WTC11 (cell line): ENCODE data around the gene POMC. TPM values are rescaled to one million over a fixed set of nuclear protein-coding genes. Genes with fewer than 3 reads are reported as not detected.

ENCODE experiments used
- ATAC-seq: fragments of 200-7000 bp; cut with Tn5 transposase; 2 replicates; pipeline ENCODE4 v1.10.0; 2021; ENCODE audit warnings: mild to moderate bottlenecking, moderate library complexity
- CTCF ChIA-PET: fragments of 300-600 bp; sonication (Branson Sonifier 250); formaldehyde crosslinking; loops from one replicate; lab custom pipeline; 2021; ENCODE audit warnings: antibody characterized with exemption; lab: Charles Lee
- POLR2A ChIA-PET: fragments of 350-600 bp; sonication (Branson Sonifier 250); formaldehyde crosslinking; loops from one replicate; lab custom pipeline; 2021; ENCODE audit warnings: antibody characterized with exemption; lab: Charles Lee
- DNase-seq: peaks from one replicate; pipeline ENCODE4 v3.0.0; 2021; ENCODE audit warnings: low spot score
- H3K27ac Mint-ChIP-seq: 2 replicates; pipeline ENCODE4 v1.8.0; 2021; ENCODE audit warnings: mixed read lengths
- H3K27me3 Mint-ChIP-seq: 2 replicates; pipeline ENCODE4 v1.8.0; 2021; ENCODE audit warnings: low read depth, mild to moderate bottlenecking, moderate library complexity, mixed read lengths
- H3K36me3 Mint-ChIP-seq: 2 replicates; pipeline ENCODE4 v1.8.0; 2021; ENCODE audit warnings: mixed read lengths
- H3K4me1 Mint-ChIP-seq: 2 replicates; pipeline ENCODE4 v1.8.0; 2022; ENCODE audit warnings: mixed read lengths
- H3K4me3 Mint-ChIP-seq: 2 replicates; pipeline ENCODE4 v1.8.0; 2021; ENCODE audit warnings: mild to moderate bottlenecking, moderate library complexity, mixed read lengths
- H3K9me3 Mint-ChIP-seq: 2 replicates; pipeline ENCODE4 v1.8.0; 2021; ENCODE audit warnings: mixed read lengths
- ESRRA ChIP-seq: sonication (generic); formaldehyde crosslinking; IDR thresholded peaks from 2 replicates; pipeline ENCODE4 v1.8.1; 2022; ENCODE audit warnings: mild to moderate bottlenecking, missing genetic modification reagents, borderline replicate concordance
- JUN ChIP-seq: sonication (generic); formaldehyde crosslinking; IDR thresholded peaks from 2 replicates; pipeline ENCODE4 v1.8.0; 2023; ENCODE audit warnings: mild to moderate bottlenecking, missing genetic modification reagents
- MYBL2 ChIP-seq: sonication (generic); formaldehyde crosslinking; IDR thresholded peaks from 2 replicates; pipeline ENCODE4 v1.8.1; 2023; ENCODE audit warnings: mild to moderate bottlenecking, moderate library complexity, missing genetic modification reagents
- NFYB ChIP-seq: sonication (generic); formaldehyde crosslinking; conservative IDR thresholded peaks from 2 replicates; pipeline ENCODE4 v1.8.0; 2022; ENCODE audit warnings: low read depth, missing genetic modification reagents
- SMAD4 ChIP-seq: sonication (generic); formaldehyde crosslinking; IDR thresholded peaks from 2 replicates; pipeline ENCODE4 v1.8.0; 2022; ENCODE audit warnings: mild to moderate bottlenecking, missing genetic modification reagents
- ZNF263 ChIP-seq: sonication (generic); formaldehyde crosslinking; IDR thresholded peaks from 2 replicates; pipeline ENCODE4 v1.8.1; 2022; ENCODE audit warnings: low read depth, mild to moderate bottlenecking, moderate library complexity, missing genetic modification reagents
- ZNF671 ChIP-seq: fragments of 250-450 bp; sonication (Bioruptor Pico); IDR thresholded peaks from 2 replicates; pipeline ENCODE4 v1.8.0; 2021; ENCODE audit warnings: mild to moderate bottlenecking
- total RNA-seq: library from RNA; stranded (reverse); gene quantifications from 3 replicates; pipeline ENCODE4 v1.2.3, GENCODE V29; 2021
- TF ChIP-seq, protein P1 (sequence below): sonication (generic); formaldehyde crosslinking; IDR thresholded peaks from 2 replicates; pipeline ENCODE4 v1.8.0; 2022; ENCODE audit warnings: mild to moderate bottlenecking, missing genetic modification reagents
- TF ChIP-seq, protein P2 (sequence below): sonication (generic); formaldehyde crosslinking; IDR thresholded peaks from 2 replicates; pipeline ENCODE4 v1.8.1; 2022; ENCODE audit warnings: mild to moderate bottlenecking, moderate library complexity, missing genetic modification reagents
- TF ChIP-seq, protein P3 (sequence below): sonication (generic); formaldehyde crosslinking; IDR thresholded peaks from 2 replicates; pipeline ENCODE4 v1.8.1; 2022; ENCODE audit warnings: low read depth, missing genetic modification reagents, borderline replicate concordance
- TF ChIP-seq, protein P4 (sequence below): fragments of 250-450 bp; sonication (Bioruptor Pico); IDR thresholded peaks from 2 replicates; pipeline ENCODE4 v1.9.0; 2021; ENCODE audit warnings: moderate library complexity, mild to moderate bottlenecking, inconsistent platforms, borderline replicate concordance
- TF ChIP-seq, protein P5 (sequence below): sonication (generic); formaldehyde crosslinking; IDR thresholded peaks from 2 replicates; pipeline ENCODE4 v1.8.1; 2022; ENCODE audit warnings: low read depth, mild to moderate bottlenecking, moderate library complexity, missing genetic modification reagents, borderline replicate concordance
- TF ChIP-seq, protein P6 (sequence below): sonication (generic); formaldehyde crosslinking; IDR thresholded peaks from 2 replicates; pipeline ENCODE4 v1.8.1; 2023; ENCODE audit warnings: mild to moderate bottlenecking, missing genetic modification reagents
- TF ChIP-seq, protein P7 (sequence below): sonication (generic); formaldehyde crosslinking; IDR thresholded peaks from 2 replicates; pipeline ENCODE4 v1.8.0; 2022; ENCODE audit warnings: mild to moderate bottlenecking, missing genetic modification reagents
- TF ChIP-seq, protein P8 (sequence below): fragments of 250-450 bp; sonication (Bioruptor Pico); IDR thresholded peaks from 2 replicates; pipeline ENCODE4 v1.9.0; 2021; ENCODE audit warnings: mild to moderate bottlenecking, borderline replicate concordance
- TF ChIP-seq, protein P9 (sequence below): sonication (generic); formaldehyde crosslinking; conservative IDR thresholded peaks from 2 replicates; pipeline ENCODE4 v1.8.1; 2022; ENCODE audit warnings: mild to moderate bottlenecking, missing genetic modification reagents

The POMC gene
- total RNA-seq, 1 experiment from 2014 or later: 3.2 TPM

DNA sequence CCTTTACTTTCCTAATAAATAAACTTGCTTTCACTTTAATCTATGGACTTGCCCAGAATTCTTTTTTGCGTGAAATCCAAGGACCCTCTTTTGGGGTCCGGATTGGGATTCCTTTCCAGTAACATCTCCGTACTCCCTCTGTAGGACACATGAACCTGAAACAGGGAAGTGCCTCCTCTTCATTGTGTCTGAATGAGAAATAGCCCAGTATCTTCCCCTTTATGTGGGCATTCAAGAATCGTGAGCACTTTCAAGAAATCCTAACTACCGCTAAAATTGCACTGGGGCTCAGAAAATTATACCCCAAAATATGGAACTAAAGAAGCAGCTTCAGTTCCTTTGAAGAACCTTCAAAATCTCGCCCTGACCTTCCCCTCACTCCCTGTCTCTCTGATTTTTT, 7.8 kb upstream of the POMC start:
- no peak for DNase-seq
- H3K27me3 Mint-ChIP-seq: peaks cover 5% of the 10 kb centered on the region

DNA sequence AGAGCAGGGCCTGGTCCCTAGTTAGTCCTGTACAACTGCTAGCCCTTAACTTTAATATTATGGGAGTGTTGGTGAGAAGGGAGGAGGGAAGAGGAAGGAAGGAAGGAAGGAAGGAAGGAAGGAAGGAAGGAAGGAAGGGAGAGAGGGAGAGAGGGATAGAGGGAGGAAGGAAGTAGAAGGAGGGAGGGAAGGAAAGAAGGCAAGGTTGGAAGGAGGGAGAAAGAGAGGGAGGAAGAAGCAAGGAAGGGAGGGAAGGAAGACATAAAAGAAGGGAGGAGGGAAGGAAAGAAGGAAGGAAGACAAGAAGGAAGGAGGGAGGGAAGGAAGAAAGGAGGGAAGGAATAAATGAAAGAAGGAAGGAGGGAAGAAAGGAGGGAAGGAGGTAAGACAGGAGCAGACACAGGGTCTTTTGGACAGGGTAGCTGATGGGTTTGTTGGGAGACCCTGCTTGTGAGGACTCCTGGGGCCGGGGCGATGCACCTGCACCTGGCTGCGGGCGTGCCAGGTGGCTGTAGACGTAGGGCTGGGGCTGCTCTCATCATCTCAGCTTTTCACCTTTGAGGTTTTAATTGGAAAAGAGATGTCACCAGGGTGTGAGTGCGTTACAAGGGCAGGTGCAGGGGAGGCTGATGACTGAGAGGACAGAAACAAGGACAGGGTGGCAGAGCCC, 5.9 kb upstream of the POMC start:
- no peaks in the 10 kb centered on the region for H3K36me3 Mint-ChIP-seq
- TF ChIP-seq, protein P1, sequence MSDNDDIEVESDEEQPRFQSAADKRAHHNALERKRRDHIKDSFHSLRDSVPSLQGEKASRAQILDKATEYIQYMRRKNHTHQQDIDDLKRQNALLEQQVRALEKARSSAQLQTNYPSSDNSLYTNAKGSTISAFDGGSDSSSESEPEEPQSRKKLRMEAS (CRISPR knock-in tag): no peak
- no peak for TF ChIP-seq ZNF671 (CRISPR knock-in tag)
- TF ChIP-seq, protein P2, sequence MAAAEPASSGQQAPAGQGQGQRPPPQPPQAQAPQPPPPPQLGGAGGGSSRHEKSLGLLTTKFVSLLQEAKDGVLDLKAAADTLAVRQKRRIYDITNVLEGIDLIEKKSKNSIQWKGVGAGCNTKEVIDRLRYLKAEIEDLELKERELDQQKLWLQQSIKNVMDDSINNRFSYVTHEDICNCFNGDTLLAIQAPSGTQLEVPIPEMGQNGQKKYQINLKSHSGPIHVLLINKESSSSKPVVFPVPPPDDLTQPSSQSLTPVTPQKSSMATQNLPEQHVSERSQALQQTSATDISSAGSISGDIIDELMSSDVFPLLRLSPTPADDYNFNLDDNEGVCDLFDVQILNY (CRISPR knock-in tag): no peak
- TF ChIP-seq, protein P3, sequence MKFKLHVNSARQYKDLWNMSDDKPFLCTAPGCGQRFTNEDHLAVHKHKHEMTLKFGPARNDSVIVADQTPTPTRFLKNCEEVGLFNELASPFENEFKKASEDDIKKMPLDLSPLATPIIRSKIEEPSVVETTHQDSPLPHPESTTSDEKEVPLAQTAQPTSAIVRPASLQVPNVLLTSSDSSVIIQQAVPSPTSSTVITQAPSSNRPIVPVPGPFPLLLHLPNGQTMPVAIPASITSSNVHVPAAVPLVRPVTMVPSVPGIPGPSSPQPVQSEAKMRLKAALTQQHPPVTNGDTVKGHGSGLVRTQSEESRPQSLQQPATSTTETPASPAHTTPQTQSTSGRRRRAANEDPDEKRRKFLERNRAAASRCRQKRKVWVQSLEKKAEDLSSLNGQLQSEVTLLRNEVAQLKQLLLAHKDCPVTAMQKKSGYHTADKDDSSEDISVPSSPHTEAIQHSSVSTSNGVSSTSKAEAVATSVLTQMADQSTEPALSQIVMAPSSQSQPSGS (CRISPR knock-in tag): no peak
- no peak for TF ChIP-seq ESRRA (CRISPR knock-in tag)
- TF ChIP-seq, protein P4, sequence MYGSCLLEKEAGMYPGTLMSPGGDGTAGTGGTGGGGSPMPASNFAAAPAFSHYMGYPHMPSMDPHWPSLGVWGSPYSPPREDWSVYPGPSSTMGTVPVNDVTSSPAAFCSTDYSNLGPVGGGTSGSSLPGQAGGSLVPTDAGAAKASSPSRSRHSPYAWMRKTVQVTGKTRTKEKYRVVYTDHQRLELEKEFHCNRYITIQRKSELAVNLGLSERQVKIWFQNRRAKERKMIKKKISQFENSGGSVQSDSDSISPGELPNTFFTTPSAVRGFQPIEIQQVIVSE (CRISPR knock-in tag): no peak
- TF ChIP-seq, protein P5, sequence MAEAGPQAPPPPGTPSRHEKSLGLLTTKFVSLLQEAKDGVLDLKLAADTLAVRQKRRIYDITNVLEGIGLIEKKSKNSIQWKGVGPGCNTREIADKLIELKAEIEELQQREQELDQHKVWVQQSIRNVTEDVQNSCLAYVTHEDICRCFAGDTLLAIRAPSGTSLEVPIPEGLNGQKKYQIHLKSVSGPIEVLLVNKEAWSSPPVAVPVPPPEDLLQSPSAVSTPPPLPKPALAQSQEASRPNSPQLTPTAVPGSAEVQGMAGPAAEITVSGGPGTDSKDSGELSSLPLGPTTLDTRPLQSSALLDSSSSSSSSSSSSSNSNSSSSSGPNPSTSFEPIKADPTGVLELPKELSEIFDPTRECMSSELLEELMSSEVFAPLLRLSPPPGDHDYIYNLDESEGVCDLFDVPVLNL (CRISPR knock-in tag): no peak
- TF ChIP-seq, protein P6, sequence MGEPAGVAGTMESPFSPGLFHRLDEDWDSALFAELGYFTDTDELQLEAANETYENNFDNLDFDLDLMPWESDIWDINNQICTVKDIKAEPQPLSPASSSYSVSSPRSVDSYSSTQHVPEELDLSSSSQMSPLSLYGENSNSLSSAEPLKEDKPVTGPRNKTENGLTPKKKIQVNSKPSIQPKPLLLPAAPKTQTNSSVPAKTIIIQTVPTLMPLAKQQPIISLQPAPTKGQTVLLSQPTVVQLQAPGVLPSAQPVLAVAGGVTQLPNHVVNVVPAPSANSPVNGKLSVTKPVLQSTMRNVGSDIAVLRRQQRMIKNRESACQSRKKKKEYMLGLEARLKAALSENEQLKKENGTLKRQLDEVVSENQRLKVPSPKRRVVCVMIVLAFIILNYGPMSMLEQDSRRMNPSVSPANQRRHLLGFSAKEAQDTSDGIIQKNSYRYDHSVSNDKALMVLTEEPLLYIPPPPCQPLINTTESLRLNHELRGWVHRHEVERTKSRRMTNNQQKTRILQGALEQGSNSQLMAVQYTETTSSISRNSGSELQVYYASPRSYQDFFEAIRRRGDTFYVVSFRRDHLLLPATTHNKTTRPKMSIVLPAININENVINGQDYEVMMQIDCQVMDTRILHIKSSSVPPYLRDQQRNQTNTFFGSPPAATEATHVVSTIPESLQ (CRISPR knock-in tag): no peak
- TF ChIP-seq JUN (CRISPR knock-in tag): no peak
- TF ChIP-seq NFYB: no peak

More for the DNA sequence above, 7.8 kb upstream of the POMC start:
- Mint-ChIP-seq H3K9me3 (no peaks in the 10 kb centered on the region), H3K27ac (no peak overlapping the region), H3K36me3 (no peaks in the 10 kb centered on the region), H3K4me1 (0 out of 2 replicates have a peak, but pooled peaks cover 4% of the 10 kb centered on the region), H3K4me3 (no peak overlapping the region)
- ATAC-seq: no peak
- TF ChIP-seq, protein P7, sequence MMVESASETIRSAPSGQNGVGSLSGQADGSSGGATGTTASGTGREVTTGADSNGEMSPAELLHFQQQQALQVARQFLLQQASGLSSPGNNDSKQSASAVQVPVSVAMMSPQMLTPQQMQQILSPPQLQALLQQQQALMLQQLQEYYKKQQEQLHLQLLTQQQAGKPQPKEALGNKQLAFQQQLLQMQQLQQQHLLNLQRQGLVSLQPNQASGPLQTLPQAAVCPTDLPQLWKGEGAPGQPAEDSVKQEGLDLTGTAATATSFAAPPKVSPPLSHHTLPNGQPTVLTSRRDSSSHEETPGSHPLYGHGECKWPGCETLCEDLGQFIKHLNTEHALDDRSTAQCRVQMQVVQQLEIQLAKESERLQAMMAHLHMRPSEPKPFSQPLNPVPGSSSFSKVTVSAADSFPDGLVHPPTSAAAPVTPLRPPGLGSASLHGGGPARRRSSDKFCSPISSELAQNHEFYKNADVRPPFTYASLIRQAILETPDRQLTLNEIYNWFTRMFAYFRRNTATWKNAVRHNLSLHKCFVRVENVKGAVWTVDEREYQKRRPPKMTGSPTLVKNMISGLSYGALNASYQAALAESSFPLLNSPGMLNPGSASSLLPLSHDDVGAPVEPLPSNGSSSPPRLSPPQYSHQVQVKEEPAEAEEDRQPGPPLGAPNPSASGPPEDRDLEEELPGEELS (CRISPR knock-in tag): no peak
- TF ChIP-seq, protein P8, sequence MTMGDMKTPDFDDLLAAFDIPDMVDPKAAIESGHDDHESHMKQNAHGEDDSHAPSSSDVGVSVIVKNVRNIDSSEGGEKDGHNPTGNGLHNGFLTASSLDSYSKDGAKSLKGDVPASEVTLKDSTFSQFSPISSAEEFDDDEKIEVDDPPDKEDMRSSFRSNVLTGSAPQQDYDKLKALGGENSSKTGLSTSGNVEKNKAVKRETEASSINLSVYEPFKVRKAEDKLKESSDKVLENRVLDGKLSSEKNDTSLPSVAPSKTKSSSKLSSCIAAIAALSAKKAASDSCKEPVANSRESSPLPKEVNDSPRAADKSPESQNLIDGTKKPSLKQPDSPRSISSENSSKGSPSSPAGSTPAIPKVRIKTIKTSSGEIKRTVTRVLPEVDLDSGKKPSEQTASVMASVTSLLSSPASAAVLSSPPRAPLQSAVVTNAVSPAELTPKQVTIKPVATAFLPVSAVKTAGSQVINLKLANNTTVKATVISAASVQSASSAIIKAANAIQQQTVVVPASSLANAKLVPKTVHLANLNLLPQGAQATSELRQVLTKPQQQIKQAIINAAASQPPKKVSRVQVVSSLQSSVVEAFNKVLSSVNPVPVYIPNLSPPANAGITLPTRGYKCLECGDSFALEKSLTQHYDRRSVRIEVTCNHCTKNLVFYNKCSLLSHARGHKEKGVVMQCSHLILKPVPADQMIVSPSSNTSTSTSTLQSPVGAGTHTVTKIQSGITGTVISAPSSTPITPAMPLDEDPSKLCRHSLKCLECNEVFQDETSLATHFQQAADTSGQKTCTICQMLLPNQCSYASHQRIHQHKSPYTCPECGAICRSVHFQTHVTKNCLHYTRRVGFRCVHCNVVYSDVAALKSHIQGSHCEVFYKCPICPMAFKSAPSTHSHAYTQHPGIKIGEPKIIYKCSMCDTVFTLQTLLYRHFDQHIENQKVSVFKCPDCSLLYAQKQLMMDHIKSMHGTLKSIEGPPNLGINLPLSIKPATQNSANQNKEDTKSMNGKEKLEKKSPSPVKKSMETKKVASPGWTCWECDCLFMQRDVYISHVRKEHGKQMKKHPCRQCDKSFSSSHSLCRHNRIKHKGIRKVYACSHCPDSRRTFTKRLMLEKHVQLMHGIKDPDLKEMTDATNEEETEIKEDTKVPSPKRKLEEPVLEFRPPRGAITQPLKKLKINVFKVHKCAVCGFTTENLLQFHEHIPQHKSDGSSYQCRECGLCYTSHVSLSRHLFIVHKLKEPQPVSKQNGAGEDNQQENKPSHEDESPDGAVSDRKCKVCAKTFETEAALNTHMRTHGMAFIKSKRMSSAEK (CRISPR knock-in tag): no peak
- TF ChIP-seq MYBL2 (CRISPR knock-in tag) (no peak), SMAD4 (CRISPR knock-in tag) (no peak), NFYB (no peak), ZNF263 (CRISPR knock-in tag) (no peak)
- TF ChIP-seq, protein P9, sequence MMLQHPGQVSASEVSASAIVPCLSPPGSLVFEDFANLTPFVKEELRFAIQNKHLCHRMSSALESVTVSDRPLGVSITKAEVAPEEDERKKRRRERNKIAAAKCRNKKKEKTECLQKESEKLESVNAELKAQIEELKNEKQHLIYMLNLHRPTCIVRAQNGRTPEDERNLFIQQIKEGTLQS (CRISPR knock-in tag): no peak
- TF ChIP-seq, protein P2 (CRISPR knock-in tag): no peak
- ChIA-PET CTCF (interaction anchor here (1.2 kb wide), 1 partner anchor 46 kb away, joined by 3 read pairs; no protein-coding TSS in a partner anchor), POLR2A (no interaction called here)

More for the DNA sequence above, 5.9 kb upstream of the POMC start:
- POLR2A ChIA-PET: no interaction called here
- peaks cover 23% of the 10 kb centered on the region for H3K27me3 Mint-ChIP-seq
- CTCF ChIA-PET: no interaction called here
- no peak overlapping the region for H3K4me3 Mint-ChIP-seq
- ATAC-seq (no peak), DNase-seq (no peak)
- no peaks in the 10 kb centered on the region for H3K9me3 Mint-ChIP-seq
- H3K4me1 Mint-ChIP-seq: 0 out of 2 replicates have a peak, but pooled peaks cover 4% of the 10 kb centered on the region
- H3K27ac Mint-ChIP-seq: no peak overlapping the region
